Amniotic epithelial cell (primary cell): ENCODE results near the gene ZNF45.
"Not testable (repeated sequence)": the region's sequence is repeated elsewhere in the genome, so short reads cannot be mapped to it uniquely, and the experiment has no call there.

ENCODE experiments used
- DNase-seq: peaks from one replicate; pipeline ENCODE4 v3.0.0-alpha.2; 2010; ENCODE audit warnings: low read depth

The ZNF45 gene

GRCh38 chr19:43913383-43913782 is 21.7 kb downstream of the ZNF45 start:
- peak; percentile 31 for DNase-seq

- DNase-seq = no peak
Measured at GRCh38 chr19:43910884-43911283, 24.2 kb downstream of the ZNF45 start.

GRCh38 chr19:43908659-43909058 is 26.4 kb downstream of the ZNF45 start:
- DNase-seq = no peak

- no peak for DNase-seq
Measured at GRCh38 chr19:43906774-43907173, 28.3 kb downstream of the ZNF45 start.

- no peak for DNase-seq
Measured at GRCh38 chr19:43905897-43906296, 29.2 kb downstream of the ZNF45 start.

GRCh38 chr19:43902399-43902798 is 32.7 kb downstream of the ZNF45 start:
- DNase-seq = no peak

- peak; percentile 90 for DNase-seq
Measured at GRCh38 chr19:43901395-43902390, 33.4 kb downstream of the ZNF45 start.

GRCh38 chr19:43895727-43896308 is 39.3 kb downstream of the ZNF45 start:
- DNase-seq = no peak

GRCh38 chr19:43883864-43884263 is 51.2 kb downstream of the ZNF45 start, which contains the start of gene ZNF404:
Gene ZNF404, minus strand, starts transcription at chr19:43883964.
- no peak for DNase-seq

- DNase-seq = no peak
Measured at GRCh38 chr19:43880483-43880882, 54.6 kb downstream of the ZNF45 start.

- DNase-seq = peak; percentile 12
Measured at GRCh38 chr19:43872547-43873336, 62.3 kb downstream of the ZNF45 start.

GRCh38 chr19:43866923-43867322 is 68.2 kb downstream of the ZNF45 start:
- DNase-seq = not testable (repeated sequence)
